Psoas muscle (tissue), 8 donors: ENCODE data around the gene SSNA1. TPM values are rescaled to one million over a fixed set of nuclear protein-coding genes. Genes with fewer than 3 reads are reported as not detected.
A peak's percentile ranks its signal among the peaks of the same experiment; 100 is the strongest.

Source experiments
- ATAC-seq, 4 donors: fragments of 200-7000 bp; cut with Tn5 transposase; one replicate each; pipeline ENCODE4 v1.9.1; 2020; ENCODE audit warnings: moderate library complexity in 3 of 4, mild to moderate bottlenecking in 2 of 4
- DNase-seq, 2 donors: peaks; one replicate each; pipeline ENCODE4 v3.0.0-alpha.2; 2020
- H3K27ac ChIP-seq: fragments of 200-600 bp; one replicate; pipeline ENCODE4 v1.8.0; 2022
- H3K27me3 ChIP-seq, 3 donors: fragments of 200-600 bp in 1 of 3; one replicate each; pipeline versions ENCODE4 v1.6.1 to v1.8.0; 2013 to 2022; ENCODE audit warnings: low read length in 2 of 3, mild to moderate bottlenecking in 2 of 3, moderate library complexity in 1 of 3; ENCODE audit not compliant: insufficient read depth in 3 of 3
- H3K36me3 ChIP-seq, 2 donors: fragments of 200-600 bp in 1 of 2; one replicate each; pipeline versions ENCODE4 v1.6.1 to v1.8.0; 2013 to 2022; ENCODE audit warnings: low read depth in 1 of 2, mild to moderate bottlenecking in 1 of 2, moderate library complexity in 1 of 2; ENCODE audit not compliant: insufficient read depth in 1 of 2
- H3K4me1 ChIP-seq: fragments of 200-600 bp; one replicate; pipeline ENCODE4 v1.8.0; 2022
- H3K4me3 ChIP-seq: fragments of 200-600 bp; one replicate; pipeline ENCODE4 v1.8.0; 2022; ENCODE audit warnings: mild to moderate bottlenecking
- H3K9me3 ChIP-seq: fragments of 200-600 bp; one replicate; pipeline ENCODE4 v1.8.0; 2022
- whole genome bisulfite sequencing, 3 donors: extraction: QIAGEN DNeasy Blood & Tissue Kit; methylation state at CpG; one replicate each; pipeline versions ENCODE4 v1.1.6 to v1.1.7; 2013; 5-methylcytosine and 5-hydroxymethylcytosine counted together
- intact Hi-C, 2 donors: fragments of 100-400 bp; cut with DNase I; formaldehyde crosslinking; loops; one replicate each; pipeline versions ENCODE4 v1.11.0 to v1.14.2; 2022
- polyA plus RNA-seq, 3 donors: library from polyadenylated mRNA; stranded (reverse); fragments of 200-250 nt; gene quantifications; one replicate each; pipeline ENCODE4 v1.2.3, GENCODE V29; 2013
- total RNA-seq, 4 donors: library from RNA; stranded (reverse); fragmentation: NEBNext Ultra II Directional in 2 of 4; extraction: Animal tissue kit (Norgen Biotek cat#: 25700) in 2 of 4; gene quantifications; one replicate each; pipeline versions ENCODE4 v1.2.1 to v1.2.4, GENCODE V29; 2021 to 2023
- TF ChIP-seq, protein P1 (sequence below): fragments of 200-600 bp; IDR thresholded peaks from one replicate; pipeline ENCODE4 v1.8.0; 2022; ENCODE audit warnings: antibody characterized with exemption
- donor health status: healthy with polysubstance abuse.
- donor health status: DM: no; HTN: no; CAD: no; lungs with moderate emphysema.
- donor health status: Bipolar disorder and iron deficiency.
- donor health status: healthy.
- donor health status: DM: yes; HTN: yes; CAD: no.
- donor health status: DM: no; HTN: no; CAD: no.
- donor health status: DM: no; HTN: no; CAD: no.
- donor health status: DM: yes; HTN: yes; CAD: no.

Gene SSNA1
- total and polyA plus RNA-seq, 7 donors = 51.5 to 176 (median 65.4) TPM

- peak in 1 of 2 donors; percentile 30 for DNase-seq
- H3K36me3 ChIP-seq = no peaks in the 10 kb centered on the region
- TF ChIP-seq, protein P1, sequence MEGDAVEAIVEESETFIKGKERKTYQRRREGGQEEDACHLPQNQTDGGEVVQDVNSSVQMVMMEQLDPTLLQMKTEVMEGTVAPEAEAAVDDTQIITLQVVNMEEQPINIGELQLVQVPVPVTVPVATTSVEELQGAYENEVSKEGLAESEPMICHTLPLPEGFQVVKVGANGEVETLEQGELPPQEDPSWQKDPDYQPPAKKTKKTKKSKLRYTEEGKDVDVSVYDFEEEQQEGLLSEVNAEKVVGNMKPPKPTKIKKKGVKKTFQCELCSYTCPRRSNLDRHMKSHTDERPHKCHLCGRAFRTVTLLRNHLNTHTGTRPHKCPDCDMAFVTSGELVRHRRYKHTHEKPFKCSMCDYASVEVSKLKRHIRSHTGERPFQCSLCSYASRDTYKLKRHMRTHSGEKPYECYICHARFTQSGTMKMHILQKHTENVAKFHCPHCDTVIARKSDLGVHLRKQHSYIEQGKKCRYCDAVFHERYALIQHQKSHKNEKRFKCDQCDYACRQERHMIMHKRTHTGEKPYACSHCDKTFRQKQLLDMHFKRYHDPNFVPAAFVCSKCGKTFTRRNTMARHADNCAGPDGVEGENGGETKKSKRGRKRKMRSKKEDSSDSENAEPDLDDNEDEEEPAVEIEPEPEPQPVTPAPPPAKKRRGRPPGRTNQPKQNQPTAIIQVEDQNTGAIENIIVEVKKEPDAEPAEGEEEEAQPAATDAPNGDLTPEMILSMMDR = no peak
- no peaks in the 10 kb centered on the region for H3K9me3 ChIP-seq
- H3K27me3 ChIP-seq = peaks cover 0 to 41% (median 14%) of the 10 kb centered on the region in 3 donors
- no peaks in the 10 kb centered on the region for H3K4me1 ChIP-seq
- intact Hi-C loops = no loop called here
- H3K27ac ChIP-seq = no peak overlapping the region
- ATAC-seq = no peak
- H3K4me3 ChIP-seq = no peak overlapping the region
- WGBS, 3 donors = 66 to 71% (median 67%) methylated on average over 26 to 27 of the region's 27 CpGs
These were observed 40.2 kb upstream of the SSNA1 start for GRCh38 chr9:137148242-137148641.

DNA sequence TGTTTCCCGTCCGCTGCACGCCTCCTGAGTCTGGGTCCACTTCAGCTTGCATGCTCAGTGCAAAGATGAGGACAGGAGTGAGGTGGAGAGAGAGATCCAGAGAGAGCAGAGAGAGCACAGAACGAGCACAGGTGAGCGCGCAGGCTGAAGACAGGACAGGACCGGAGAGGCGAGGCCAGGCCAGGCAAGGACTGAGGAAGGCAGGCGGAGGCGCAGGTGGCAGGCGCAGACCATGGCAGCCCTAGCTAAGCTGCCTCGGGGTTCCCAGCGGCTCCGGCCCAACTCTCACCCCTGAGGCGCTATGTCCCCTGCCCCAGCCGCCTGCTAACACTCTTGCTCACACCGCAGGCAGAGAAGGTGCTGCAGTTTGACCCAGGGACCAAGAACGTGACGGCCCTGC, 39.8 kb upstream of the SSNA1 start:
- Histone ChIP-seq H3K4me1 (no peaks in the 10 kb centered on the region), H3K27me3 (peaks cover 0 to 36% (median 10%) of the 10 kb centered on the region in 3 donors), H3K36me3 (no peaks in the 10 kb centered on the region), H3K9me3 (no peaks in the 10 kb centered on the region), H3K4me3 (no peak overlapping the region), H3K27ac (no peak overlapping the region)
- TF ChIP-seq, protein P1 = no peak
- DNase-seq (peak in 1 of 2 donors; percentile 24), ATAC-seq (no peak)
- WGBS, 3 donors = 79 to 87% (median 80%) methylated on average over 16 to 19 of the region's 19 CpGs
- intact Hi-C loops = no loop called here

- ATAC-seq = no peak
- Histone ChIP-seq H3K4me3 (no peak overlapping the region), H3K36me3 (no peaks in the 10 kb centered on the region), H3K27ac (no peak overlapping the region), H3K9me3 (no peaks in the 10 kb centered on the region), H3K4me1 (no peaks in the 10 kb centered on the region), H3K27me3 (peaks cover 0 to 29% (median 10%) of the 10 kb centered on the region in 3 donors)
- WGBS, 3 donors = 47 to 56% (median 49%) methylated on average over 5 of the region's 5 CpGs
- peak in 1 of 2 donors; percentile 31 for DNase-seq
- TF ChIP-seq, protein P1 = no peak
- intact Hi-C loops = no loop called here
These were observed 39.1 kb upstream of the SSNA1 start for GRCh38 chr9:137149363-137149762.

DNA sequence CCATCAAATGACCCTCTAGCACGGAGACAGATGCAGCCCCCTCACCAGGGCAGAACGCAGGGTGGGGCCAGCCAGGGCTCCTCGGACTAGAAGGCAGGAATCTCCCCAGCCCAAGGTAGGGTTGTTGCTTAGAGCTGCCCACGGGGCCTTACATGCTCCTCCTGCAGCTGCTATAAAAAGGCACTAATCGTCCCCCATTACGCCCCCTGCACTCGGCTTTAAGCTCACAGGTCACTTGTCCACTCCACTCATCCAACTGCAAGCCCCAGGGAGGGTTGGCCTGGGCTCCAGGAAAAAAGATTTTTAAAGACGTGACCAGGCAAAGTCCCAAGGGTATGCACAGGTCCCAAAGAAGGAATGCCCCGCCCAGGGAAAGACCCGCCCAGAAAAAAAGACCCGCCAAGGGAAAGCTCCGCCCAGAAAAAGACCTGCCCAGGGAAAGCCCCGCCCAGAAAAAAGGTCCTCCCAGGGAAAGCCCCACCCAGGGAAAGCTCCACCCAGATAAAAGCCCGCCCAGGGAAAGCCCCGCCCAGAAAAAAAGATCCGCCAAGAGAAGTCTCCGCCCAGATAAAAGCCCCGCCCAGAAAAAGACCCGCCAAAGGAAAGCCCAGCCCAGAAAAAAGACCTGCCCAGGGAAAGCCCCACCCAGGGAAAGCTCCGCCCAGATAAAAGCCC, 38.4 kb upstream of the SSNA1 start:
- H3K9me3 ChIP-seq = no peaks in the 10 kb centered on the region
- H3K4me1 ChIP-seq = no peaks in the 10 kb centered on the region
- H3K27ac ChIP-seq = no peak overlapping the region
- H3K4me3 ChIP-seq = no peak overlapping the region
- ATAC-seq = peak in 1 of 4 donors; percentile 11
- peak in 1 of 2 donors; percentile 42 for DNase-seq
- 40 to 61% (median 50%) methylated on average over 20 of the region's 20 CpGs for WGBS, 3 donors
- H3K27me3 ChIP-seq = peaks cover 0 to 33% (median 10%) of the 10 kb centered on the region in 3 donors
- TF ChIP-seq, protein P1 = no peak
- no peaks in the 10 kb centered on the region for H3K36me3 ChIP-seq
- intact Hi-C loops = no loop called here
